ENCODE data around the gene TAS2R40.
A peak's percentile ranks its signal among the peaks of the same experiment; 100 is the strongest.

The TAS2R40 gene

DNA sequence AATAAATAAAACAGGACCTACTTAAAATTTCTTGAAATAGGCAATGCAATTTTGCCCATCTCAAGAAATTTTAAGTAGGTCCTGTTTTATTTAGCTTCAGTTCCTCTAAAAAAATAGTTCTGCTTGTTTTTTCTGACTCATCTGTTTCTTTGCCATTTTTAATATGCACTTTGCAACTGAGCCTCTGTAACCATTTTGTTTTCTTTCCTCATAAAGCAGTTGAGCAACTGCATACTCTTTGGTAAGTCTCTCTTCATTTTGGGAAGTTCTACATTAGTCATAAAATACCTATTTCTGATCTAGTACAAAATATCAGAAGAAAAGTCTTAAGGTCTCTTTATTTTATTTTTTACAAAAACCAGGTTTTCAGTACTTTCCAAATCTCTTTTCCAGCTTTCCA lies 18.0 kb downstream of the TAS2R40 start:
- no peak for TF ChIP-seq TCF4 (CRISPR knock-in tag; IDR thresholded peaks at IDR 0.05; ENCODE audit: borderline replicate concordance)
- TF ChIP-seq ZNF70 (CRISPR knock-in tag; IDR thresholded peaks at IDR 0.05): no peak
- TF ChIP-seq, protein P1, sequence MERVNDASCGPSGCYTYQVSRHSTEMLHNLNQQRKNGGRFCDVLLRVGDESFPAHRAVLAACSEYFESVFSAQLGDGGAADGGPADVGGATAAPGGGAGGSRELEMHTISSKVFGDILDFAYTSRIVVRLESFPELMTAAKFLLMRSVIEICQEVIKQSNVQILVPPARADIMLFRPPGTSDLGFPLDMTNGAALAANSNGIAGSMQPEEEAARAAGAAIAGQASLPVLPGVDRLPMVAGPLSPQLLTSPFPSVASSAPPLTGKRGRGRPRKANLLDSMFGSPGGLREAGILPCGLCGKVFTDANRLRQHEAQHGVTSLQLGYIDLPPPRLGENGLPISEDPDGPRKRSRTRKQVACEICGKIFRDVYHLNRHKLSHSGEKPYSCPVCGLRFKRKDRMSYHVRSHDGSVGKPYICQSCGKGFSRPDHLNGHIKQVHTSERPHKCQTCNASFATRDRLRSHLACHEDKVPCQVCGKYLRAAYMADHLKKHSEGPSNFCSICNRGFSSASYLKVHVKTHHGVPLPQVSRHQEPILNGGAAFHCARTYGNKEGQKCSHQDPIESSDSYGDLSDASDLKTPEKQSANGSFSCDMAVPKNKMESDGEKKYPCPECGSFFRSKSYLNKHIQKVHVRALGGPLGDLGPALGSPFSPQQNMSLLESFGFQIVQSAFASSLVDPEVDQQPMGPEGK (CRISPR knock-in tag; IDR thresholded peaks at IDR 0.05; ENCODE audit: borderline replicate concordance): no peak
- no peak for TF ChIP-seq TOX (CRISPR knock-in tag; IDR thresholded peaks at IDR 0.05; ENCODE audit: borderline replicate concordance)
- no peak for ATAC-seq

DNA sequence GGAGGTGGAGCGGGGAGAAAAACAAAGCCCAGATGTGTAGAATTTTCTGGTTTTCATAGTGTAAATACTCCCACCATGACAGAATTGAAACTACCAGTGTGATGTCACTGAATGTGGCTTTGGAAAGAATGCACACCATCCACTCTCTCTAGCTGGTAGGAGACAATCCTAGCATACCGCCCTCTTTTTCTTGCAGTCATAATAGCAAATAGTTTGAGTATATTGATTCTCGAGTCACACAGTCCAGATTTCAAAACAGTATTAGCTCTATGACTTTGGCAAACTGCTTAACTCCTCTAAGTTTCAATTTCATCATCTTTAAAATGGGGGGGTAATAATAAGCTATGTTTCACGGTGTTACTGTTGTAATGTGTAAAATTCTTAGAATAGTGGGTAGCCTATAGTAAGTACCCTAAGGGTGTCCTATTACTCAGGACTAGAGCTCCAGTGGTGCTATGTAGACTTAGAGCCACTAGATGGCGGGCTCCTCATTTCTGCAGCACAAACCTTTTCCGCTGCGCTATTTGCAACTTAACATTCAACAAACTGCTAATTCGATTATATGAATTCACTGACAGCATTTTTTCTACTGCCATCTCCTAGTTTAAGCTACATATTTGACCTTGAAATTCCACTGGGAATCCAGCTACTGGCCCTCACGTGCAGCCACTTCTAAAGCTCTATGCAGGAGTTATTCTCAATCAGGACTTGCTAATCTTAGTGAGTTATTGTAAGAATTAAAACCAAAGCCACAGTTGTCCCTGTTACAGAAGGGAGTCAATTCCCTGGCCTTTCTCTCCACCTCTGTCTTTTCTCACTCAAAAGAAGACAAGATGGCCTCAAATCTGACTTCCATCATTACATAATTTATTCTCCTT lies 18.7 kb downstream of the TAS2R40 start:
- peak; percentile 97 for ATAC-seq
- TF ChIP-seq CSDC2 (CRISPR knock-in tag; IDR thresholded peaks at IDR 0.05) (no peak), PPARA (CRISPR knock-in tag; IDR thresholded peaks at IDR 0.05; ENCODE audit: borderline replicate concordance) (no peak), ZFP3 (CRISPR knock-in tag; IDR thresholded peaks at IDR 0.05) (no peak), ESRRG (CRISPR knock-in tag; IDR thresholded peaks at IDR 0.05) (no peak)
- TF ChIP-seq, protein P1 (CRISPR knock-in tag; IDR thresholded peaks at IDR 0.05; ENCODE audit: borderline replicate concordance): no peak

DNA sequence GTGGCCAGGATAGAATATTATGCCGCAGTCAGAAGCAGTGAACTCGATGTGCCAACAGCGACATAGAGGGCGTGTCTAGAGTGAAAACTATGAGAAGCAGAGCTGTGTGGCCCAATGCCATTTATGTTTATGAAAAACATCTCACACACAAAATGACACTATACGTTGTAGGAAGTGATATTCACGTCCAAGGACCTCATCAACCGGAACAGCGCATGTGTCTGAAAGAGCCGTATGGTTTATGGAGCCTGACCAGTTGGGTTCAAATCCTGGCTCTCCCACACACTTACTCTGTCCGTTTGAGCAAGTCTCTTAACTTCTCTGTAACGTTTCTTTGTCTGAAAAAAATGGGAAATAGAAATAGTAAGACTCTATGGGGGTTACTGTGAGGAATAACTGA lies 20.5 kb downstream of the TAS2R40 start:
- TF ChIP-seq RARB (CRISPR knock-in tag; IDR thresholded peaks at IDR 0.05) (no peak), BACH2 (CRISPR knock-in tag; IDR thresholded peaks at IDR 0.05; ENCODE audit: borderline replicate concordance) (no peak), GLIS3 (CRISPR knock-in tag; IDR thresholded peaks at IDR 0.05) (no peak), ZC3H10 (CRISPR knock-in tag; IDR thresholded peaks at IDR 0.05) (no peak), TOX (CRISPR knock-in tag; IDR thresholded peaks at IDR 0.05; ENCODE audit: borderline replicate concordance) (no peak), TCF4 (CRISPR knock-in tag; IDR thresholded peaks at IDR 0.05; ENCODE audit: borderline replicate concordance) (no peak), ZNF565 (CRISPR knock-in tag; conservative IDR thresholded peaks at IDR 0.05; ENCODE audit: low read depth) (no peak), ZNF70 (CRISPR knock-in tag; IDR thresholded peaks at IDR 0.05) (no peak), ZNF8 (CRISPR knock-in tag; IDR thresholded peaks at IDR 0.05) (no peak), ZFP3 (CRISPR knock-in tag; IDR thresholded peaks at IDR 0.05) (no peak), SNAI2 (CRISPR knock-in tag; IDR thresholded peaks at IDR 0.05) (no peak), ESRRG (CRISPR knock-in tag; IDR thresholded peaks at IDR 0.05) (no peak), OSR1 (CRISPR knock-in tag; IDR thresholded peaks at IDR 0.05) (no peak)
- TF ChIP-seq, protein P2, sequence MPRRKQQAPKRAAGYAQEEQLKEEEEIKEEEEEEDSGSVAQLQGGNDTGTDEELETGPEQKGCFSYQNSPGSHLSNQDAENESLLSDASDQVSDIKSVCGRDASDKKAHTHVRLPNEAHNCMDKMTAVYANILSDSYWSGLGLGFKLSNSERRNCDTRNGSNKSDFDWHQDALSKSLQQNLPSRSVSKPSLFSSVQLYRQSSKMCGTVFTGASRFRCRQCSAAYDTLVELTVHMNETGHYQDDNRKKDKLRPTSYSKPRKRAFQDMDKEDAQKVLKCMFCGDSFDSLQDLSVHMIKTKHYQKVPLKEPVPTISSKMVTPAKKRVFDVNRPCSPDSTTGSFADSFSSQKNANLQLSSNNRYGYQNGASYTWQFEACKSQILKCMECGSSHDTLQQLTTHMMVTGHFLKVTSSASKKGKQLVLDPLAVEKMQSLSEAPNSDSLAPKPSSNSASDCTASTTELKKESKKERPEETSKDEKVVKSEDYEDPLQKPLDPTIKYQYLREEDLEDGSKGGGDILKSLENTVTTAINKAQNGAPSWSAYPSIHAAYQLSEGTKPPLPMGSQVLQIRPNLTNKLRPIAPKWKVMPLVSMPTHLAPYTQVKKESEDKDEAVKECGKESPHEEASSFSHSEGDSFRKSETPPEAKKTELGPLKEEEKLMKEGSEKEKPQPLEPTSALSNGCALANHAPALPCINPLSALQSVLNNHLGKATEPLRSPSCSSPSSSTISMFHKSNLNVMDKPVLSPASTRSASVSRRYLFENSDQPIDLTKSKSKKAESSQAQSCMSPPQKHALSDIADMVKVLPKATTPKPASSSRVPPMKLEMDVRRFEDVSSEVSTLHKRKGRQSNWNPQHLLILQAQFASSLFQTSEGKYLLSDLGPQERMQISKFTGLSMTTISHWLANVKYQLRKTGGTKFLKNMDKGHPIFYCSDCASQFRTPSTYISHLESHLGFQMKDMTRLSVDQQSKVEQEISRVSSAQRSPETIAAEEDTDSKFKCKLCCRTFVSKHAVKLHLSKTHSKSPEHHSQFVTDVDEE (CRISPR knock-in tag; IDR thresholded peaks at IDR 0.05): no peak
- TF ChIP-seq, protein P3, sequence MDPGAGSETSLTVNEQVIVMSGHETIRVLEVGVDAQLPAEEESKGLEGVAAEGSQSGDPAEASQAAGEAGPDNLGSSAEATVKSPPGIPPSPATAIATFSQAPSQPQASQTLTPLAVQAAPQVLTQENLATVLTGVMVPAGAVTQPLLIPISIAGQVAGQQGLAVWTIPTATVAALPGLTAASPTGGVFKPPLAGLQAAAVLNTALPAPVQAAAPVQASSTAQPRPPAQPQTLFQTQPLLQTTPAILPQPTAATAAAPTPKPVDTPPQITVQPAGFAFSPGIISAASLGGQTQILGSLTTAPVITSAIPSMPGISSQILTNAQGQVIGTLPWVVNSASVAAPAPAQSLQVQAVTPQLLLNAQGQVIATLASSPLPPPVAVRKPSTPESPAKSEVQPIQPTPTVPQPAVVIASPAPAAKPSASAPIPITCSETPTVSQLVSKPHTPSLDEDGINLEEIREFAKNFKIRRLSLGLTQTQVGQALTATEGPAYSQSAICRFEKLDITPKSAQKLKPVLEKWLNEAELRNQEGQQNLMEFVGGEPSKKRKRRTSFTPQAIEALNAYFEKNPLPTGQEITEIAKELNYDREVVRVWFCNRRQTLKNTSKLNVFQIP (CRISPR knock-in tag; IDR thresholded peaks at IDR 0.05; ENCODE audit: borderline replicate concordance, low read depth): no peak
- TF ChIP-seq, protein P1 (CRISPR knock-in tag; IDR thresholded peaks at IDR 0.05; ENCODE audit: borderline replicate concordance): no peak
- TF ChIP-seq, protein P4, sequence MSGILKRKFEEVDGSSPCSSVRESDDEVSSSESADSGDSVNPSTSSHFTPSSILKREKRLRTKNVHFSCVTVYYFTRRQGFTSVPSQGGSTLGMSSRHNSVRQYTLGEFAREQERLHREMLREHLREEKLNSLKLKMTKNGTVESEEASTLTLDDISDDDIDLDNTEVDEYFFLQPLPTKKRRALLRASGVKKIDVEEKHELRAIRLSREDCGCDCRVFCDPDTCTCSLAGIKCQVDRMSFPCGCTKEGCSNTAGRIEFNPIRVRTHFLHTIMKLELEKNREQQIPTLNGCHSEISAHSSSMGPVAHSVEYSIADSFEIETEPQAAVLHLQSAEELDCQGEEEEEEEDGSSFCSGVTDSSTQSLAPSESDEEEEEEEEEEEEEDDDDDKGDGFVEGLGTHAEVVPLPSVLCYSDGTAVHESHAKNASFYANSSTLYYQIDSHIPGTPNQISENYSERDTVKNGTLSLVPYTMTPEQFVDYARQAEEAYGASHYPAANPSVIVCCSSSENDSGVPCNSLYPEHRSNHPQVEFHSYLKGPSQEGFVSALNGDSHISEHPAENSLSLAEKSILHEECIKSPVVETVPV (CRISPR knock-in tag; IDR thresholded peaks at IDR 0.05): no peak
- no peak for ATAC-seq
